ENCODE results near the gene S100B.

Gene S100B

DNA sequence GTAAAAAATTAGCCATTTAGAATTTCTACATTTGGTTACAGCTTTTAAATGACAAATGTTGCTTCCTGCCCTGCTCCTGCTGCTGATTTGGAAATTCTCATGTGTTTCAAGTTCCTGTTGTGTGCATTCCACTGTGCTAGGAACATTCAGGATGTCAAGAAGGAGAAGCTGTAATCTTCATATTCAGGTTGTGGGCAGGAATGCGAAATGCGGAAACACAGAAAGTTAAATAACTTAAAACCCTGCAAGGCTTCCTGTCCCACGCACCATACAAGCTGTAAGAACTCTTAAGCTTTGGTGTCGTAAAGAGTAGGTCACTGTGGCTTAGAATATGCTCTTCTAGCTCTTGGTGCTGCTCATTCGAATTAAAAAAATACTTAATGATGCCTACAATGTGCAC is 52.6 kb downstream of the S100B start:
- no peak for TF ChIP-seq GATA2 (IDR thresholded peaks at IDR 0.05; ENCODE audit: low read depth, low read length)
- no peak for TF ChIP-seq GATA3 (IDR thresholded peaks at IDR 0.05; ENCODE audit: low read depth, low read length)

DNA sequence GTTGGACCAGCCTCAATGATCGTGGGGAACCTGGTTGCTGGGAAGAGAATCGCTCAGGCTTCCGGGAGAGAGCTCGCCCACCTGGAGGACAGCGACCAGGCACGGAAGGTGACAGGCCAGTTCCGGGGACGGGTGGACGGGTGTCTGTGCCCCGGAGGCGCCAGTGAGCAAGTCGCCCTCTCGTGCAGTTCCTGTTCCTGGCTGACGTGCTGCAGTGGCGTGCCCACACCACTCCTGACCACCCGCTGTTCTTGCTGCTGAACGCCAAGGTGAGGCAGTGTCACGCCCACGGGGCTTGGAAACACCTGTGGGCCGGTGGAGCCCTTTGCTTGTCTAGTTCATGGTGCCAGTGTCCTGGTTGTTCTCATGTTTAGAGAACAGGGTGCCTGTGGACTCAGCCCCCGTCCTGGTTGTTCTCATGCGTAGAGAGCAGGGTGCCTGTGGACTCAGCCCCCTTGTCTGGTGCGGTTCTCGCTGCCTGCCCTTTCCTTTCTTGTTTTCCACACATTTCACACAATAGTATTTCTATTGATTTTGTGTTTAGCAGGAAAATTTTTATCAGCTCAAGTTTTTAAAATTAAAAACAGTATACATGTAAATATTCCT is 53.1 kb downstream of the S100B start:
- no peak for TF ChIP-seq GATA3 (IDR thresholded peaks at IDR 0.05; ENCODE audit: low read depth, low read length)
- TF ChIP-seq GATA2 (IDR thresholded peaks at IDR 0.05; ENCODE audit: low read depth, low read length) = no peak

DNA sequence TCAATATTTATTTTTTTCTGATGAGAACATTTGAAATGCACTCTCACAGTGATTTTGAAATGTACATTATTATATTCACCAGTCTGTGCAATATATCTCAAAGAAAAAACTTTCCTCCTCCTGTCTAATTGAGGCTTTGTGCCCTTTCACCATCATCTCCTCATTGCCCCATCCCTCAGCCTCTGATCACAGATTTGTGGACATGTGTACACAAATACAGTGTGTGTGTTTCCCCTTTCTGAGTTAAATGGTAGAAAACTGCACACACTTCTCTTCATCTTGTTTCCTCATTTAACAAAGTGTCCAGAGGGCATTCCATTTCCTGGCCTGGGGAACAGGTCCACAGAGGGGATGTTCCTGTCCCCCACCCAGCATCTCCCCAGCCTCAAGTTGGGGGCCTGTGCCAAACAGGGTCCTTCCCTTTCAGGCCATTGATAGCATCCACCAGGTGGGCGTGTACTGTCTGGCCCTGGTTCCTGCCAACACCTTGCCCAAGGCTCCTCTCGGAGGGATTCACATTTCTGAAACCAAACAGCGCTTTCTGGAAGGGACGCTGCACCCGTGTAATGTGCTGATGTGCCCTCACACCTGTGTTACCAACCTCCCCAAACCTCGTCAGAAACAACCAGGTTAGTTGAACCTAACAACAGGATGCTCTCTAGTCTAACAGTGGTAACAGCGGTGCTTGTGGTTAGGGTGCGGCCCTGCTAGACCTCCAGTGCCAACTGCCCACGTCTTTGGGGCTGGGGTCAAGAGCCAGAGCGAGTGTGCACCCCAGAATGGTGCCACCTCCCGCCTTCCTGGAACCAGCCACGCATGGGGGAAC is 54.6 kb downstream of the S100B start:
- TF ChIP-seq GATA2 (IDR thresholded peaks at IDR 0.05; ENCODE audit: low read depth, low read length) = no peak
- no peak for TF ChIP-seq GATA3 (IDR thresholded peaks at IDR 0.05; ENCODE audit: low read depth, low read length)

DNA sequence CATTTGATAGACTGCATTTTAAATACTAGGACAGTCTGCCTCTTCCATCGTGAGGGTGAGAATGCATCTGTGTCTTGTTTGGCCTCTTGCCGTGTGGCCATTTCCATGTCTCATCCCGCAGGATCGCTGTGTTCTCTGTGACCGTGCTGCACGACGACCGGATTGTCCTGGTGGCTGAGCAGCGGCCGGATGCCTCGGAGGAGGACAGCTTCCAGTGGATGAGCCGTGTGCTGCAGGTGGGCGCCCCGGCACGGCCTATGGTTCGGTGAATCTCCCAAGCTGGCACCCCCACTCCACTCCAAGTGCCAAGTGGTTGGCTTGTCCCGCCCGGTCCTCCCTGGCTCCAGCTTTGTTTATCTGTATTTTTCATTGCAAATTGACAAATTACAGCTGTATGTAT is 55.2 kb downstream of the S100B start:
- TF ChIP-seq GATA2 (IDR thresholded peaks at IDR 0.05; ENCODE audit: low read depth, low read length) (no peak), GATA3 (IDR thresholded peaks at IDR 0.05; ENCODE audit: low read depth, low read length) (no peak)
